ENCODE results near the gene XYLT1. TPM values are rescaled to one million over a fixed set of nuclear protein-coding genes. Genes with fewer than 3 reads are reported as not detected.

The XYLT1 gene
- total RNA-seq, 3 donors from 2014 or later = 1.9 to 3.1 (median 2.3) TPM

DNA sequence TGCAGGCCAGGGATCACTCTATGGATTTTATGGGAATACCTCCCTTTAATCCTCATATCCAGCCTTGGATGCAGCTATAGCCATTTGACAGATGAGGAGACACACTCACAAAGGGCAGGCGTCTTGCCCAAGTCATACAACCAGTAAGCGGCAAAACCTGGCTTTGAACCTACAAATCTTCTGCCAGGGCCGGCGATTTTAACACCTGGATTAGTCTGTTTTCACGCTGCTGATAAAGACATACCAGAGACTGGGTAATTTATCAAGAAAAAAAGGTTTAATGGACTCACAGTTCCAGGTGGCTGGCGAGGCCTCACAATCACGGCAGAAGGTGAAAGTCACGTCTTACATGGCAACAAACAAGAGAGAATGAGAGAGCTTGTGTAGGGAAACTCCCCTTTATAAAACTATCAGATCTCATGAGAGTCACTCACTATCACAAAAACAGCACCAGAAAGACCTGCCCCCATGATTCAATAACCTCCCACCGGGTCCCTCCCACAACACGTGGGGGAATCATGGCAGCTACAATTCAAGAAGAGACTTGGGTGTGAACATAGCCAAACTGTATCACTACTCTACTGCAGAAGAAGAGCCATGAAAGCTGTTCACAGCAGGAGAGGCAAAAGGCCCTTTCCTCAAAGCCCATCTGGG lies 67.5 kb downstream of the XYLT1 start:
- Mint-ChIP-seq H3K4me3 (no peak overlapping the region), H3K36me3 (ENCODE audit: insufficient read depth) (peaks cover 5% of the 10 kb centered on the region), H3K9me3 (no peaks in the 10 kb centered on the region), H3K27me3 (ENCODE audit: low read depth) (no peaks in the 10 kb centered on the region), H3K4me1 (ENCODE audit: low read depth) (peaks cover 20% of the 10 kb centered on the region)
- ATAC-seq = peak; percentile 50 to 55
- DNase-seq = no peak

- ATAC-seq = no peak
- Mint-ChIP-seq H3K4me3 (no peak overlapping the region), H3K4me1 (ENCODE audit: low read depth) (peaks cover 47% of the 10 kb centered on the region), H3K9me3 (no peaks in the 10 kb centered on the region), H3K36me3 (ENCODE audit: insufficient read depth) (no peaks in the 10 kb centered on the region), H3K27me3 (ENCODE audit: low read depth) (no peaks in the 10 kb centered on the region)
- no peak for DNase-seq
Observed at GRCh38 chr16:17397499-17397891, 73.3 kb downstream of the XYLT1 start.

- Mint-ChIP-seq H3K36me3 (ENCODE audit: insufficient read depth) (peaks cover 2% of the 10 kb centered on the region), H3K4me1 (ENCODE audit: low read depth) (peaks cover 52% of the 10 kb centered on the region), H3K9me3 (no peaks in the 10 kb centered on the region), H3K27me3 (ENCODE audit: low read depth) (no peaks in the 10 kb centered on the region), H3K4me3 (no peak overlapping the region)
- ATAC-seq (no peak), DNase-seq (no peak)
Observed at GRCh38 chr16:17396762-17397498, 73.8 kb downstream of the XYLT1 start.

GRCh38 chr16:17395849-17396480 lies 74.8 kb downstream of the XYLT1 start:
- Mint-ChIP-seq H3K4me1 (ENCODE audit: low read depth) (peaks cover 56% of the 10 kb centered on the region), H3K4me3 (no peak overlapping the region), H3K9me3 (no peaks in the 10 kb centered on the region), H3K36me3 (ENCODE audit: insufficient read depth) (peaks cover 5% of the 10 kb centered on the region), H3K27me3 (ENCODE audit: low read depth) (no peaks in the 10 kb centered on the region)
- ATAC-seq = no peak
- no peak for DNase-seq

DNA sequence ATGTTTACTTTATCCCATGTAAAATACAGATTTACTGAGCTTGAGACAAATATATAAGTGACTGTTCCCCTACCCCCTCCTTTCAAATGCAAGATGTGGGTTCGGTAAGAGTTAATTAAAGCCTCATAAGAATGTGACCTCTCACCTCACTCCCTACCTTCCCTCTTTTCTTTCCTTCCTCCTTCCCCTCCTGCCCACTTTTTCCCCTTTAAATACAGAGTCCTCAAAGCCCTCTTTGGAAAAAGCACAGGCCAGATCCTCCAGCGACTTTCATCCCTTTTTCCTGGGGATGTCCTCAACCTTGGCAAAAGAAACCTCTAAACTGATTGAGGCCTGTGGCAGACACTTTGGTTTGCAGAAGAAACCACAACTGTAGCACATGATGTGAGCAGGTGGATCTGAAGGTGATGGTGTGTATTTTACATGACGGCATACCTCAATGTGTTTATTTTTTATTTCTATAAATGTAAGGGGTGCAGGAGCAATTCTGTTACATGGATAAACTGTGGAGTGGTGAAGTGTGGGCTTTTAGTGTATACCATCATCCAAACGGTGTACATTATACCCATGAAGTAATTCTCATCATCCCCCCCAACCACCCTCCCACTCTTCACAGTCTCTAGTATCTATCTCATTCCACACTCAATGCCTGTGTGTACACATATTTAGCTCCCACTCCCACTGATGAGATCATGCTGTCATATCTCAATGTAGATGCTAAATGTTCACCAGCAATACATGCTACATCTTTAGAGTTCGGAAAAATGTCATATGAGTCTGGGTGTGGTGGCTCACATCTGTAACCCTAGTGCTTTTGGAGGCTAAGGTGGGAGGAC lies 77.7 kb downstream of the XYLT1 start:
- Mint-ChIP-seq H3K4me3 (no peak overlapping the region), H3K36me3 (ENCODE audit: insufficient read depth) (peaks cover 13% of the 10 kb centered on the region), H3K9me3 (no peaks in the 10 kb centered on the region), H3K4me1 (ENCODE audit: low read depth) (peaks cover 52% of the 10 kb centered on the region), H3K27me3 (ENCODE audit: low read depth) (no peaks in the 10 kb centered on the region)
- ATAC-seq (no peak), DNase-seq (no peak)

GRCh38 chr16:17392127-17392856 lies 78.5 kb downstream of the XYLT1 start:
- ATAC-seq = no peak
- no peaks in the 10 kb centered on the region for H3K27me3 Mint-ChIP-seq (ENCODE audit: low read depth)

GRCh38 chr16:17391715-17392114 lies 79.0 kb downstream of the XYLT1 start:
- Mint-ChIP-seq H3K27me3 (ENCODE audit: low read depth) (no peaks in the 10 kb centered on the region), H3K4me3 (no peak overlapping the region), H3K4me1 (ENCODE audit: low read depth) (peaks cover 42% of the 10 kb centered on the region), H3K9me3 (no peaks in the 10 kb centered on the region), H3K36me3 (ENCODE audit: insufficient read depth) (peaks cover 13% of the 10 kb centered on the region)
- ATAC-seq = no peak
- DNase-seq = no peak

More at GRCh38 chr16:17392127-17392856, 78.5 kb downstream of the XYLT1 start:
- no peak overlapping the region for H3K4me3 Mint-ChIP-seq
- H3K36me3 Mint-ChIP-seq (ENCODE audit: insufficient read depth) = peaks cover 13% of the 10 kb centered on the region
- H3K4me1 Mint-ChIP-seq (ENCODE audit: low read depth) = peaks cover 46% of the 10 kb centered on the region
- DNase-seq = no peak
- H3K9me3 Mint-ChIP-seq = no peaks in the 10 kb centered on the region

DNA sequence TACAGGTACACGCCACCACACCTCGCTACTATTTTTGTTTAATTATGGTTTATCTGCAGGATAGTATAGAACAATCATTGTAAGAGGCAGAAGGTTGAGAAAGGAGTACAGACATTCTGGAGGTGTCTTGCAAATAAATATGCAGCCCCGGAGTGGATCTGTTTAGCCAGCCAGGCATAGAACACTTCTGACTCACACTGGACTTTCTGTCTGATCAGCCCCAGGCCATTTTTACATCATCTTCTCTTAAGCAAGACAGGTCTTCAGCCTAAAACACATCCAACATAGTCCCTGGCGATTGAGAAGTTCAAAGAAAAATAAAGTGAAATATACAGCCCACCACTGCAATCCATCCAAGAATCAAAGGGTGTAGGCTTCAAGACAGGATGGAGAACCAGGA lies 81.4 kb downstream of the XYLT1 start:
- no peak overlapping the region for H3K4me3 Mint-ChIP-seq
- no peak for ATAC-seq

DNA sequence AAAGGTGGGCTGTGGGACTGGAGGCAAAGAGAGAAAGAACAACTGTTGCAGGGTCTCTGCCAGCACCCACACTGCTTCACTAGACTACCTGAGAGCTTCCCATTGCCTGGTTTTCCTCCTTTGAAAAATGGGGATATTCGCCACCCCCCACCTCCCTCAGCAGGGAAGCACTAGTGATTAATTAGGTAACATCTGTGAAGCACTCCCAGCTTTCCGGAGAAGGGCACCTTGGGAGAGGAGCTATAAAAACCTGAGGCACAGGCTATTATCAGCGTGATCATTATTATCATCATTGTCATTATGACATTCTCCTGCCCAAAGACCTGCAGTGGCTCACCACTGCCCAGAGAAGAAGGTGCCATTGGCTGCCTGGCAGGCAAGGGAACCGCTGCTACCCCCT lies 83.5 kb downstream of the XYLT1 start:
- Mint-ChIP-seq H3K36me3 (ENCODE audit: insufficient read depth) (peaks cover 13% of the 10 kb centered on the region), H3K27me3 (ENCODE audit: low read depth) (no peaks in the 10 kb centered on the region), H3K4me3 (no peak overlapping the region), H3K4me1 (ENCODE audit: low read depth) (peaks cover 51% of the 10 kb centered on the region), H3K9me3 (no peaks in the 10 kb centered on the region)
- ATAC-seq (no peak), DNase-seq (no peak)

More for the DNA sequence above, 81.4 kb downstream of the XYLT1 start:
- Mint-ChIP-seq H3K36me3 (ENCODE audit: insufficient read depth) (peaks cover 13% of the 10 kb centered on the region), H3K27me3 (ENCODE audit: low read depth) (no peaks in the 10 kb centered on the region), H3K4me1 (ENCODE audit: low read depth) (peaks cover 44% of the 10 kb centered on the region), H3K9me3 (no peaks in the 10 kb centered on the region)
- no peak for DNase-seq

- Mint-ChIP-seq H3K36me3 (ENCODE audit: insufficient read depth) (peaks cover 9% of the 10 kb centered on the region), H3K4me3 (no peak overlapping the region)
- no peak for ATAC-seq
Observed at GRCh38 chr16:17386229-17386628, 84.5 kb downstream of the XYLT1 start.

GRCh38 chr16:17384471-17384870 lies 86.3 kb downstream of the XYLT1 start:
- ATAC-seq (no peak), DNase-seq (no peak)
- Mint-ChIP-seq H3K36me3 (ENCODE audit: insufficient read depth) (peaks cover 4% of the 10 kb centered on the region), H3K4me1 (ENCODE audit: low read depth) (peaks cover 47% of the 10 kb centered on the region), H3K4me3 (no peak overlapping the region), H3K9me3 (no peaks in the 10 kb centered on the region), H3K27me3 (ENCODE audit: low read depth) (no peaks in the 10 kb centered on the region)

More at GRCh38 chr16:17386229-17386628, 84.5 kb downstream of the XYLT1 start:
- no peak for DNase-seq
- Mint-ChIP-seq H3K4me1 (ENCODE audit: low read depth) (peaks cover 42% of the 10 kb centered on the region), H3K27me3 (ENCODE audit: low read depth) (no peaks in the 10 kb centered on the region), H3K9me3 (no peaks in the 10 kb centered on the region)

DNA sequence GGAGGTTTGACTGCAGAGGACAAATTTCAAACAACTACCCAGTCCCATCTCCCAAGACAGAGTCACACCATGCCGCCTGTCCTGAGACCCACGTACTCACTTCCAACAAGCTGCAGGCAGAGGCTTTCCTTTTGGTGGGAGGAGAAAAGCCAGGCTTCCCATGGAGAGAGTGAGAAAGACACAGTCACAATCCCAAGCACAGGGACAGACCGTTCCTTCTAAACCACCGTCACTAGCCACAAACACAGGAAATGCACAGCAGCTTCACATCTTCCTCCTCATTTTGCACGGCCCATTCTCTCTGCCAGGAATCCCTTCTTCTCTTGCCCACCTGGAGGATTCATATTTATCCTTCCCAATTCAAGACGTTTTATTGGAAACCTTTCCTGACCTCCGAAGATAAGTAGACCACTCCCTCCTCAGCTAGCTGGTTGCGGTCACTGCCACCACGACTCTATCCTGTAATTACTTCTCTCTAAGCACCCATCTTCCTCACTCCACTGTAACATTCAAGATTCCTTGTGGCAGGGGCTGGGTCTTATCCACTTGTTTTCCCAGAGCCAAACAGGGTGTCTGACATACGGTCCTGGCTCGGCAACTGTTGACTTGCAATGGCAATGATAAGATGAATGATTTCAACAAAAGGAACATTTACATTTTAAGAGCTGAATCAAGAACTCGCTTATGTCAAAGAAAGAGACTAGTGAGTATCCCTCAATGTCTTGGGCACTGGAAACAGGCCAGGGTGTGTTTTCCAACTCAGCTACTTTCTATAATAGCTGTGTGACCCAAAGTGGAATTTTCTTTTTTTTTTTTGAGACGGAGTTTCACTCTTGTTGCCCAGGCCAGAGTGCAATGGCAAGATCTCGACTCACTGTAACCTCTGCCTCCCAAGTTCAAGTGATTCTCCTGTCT lies 87.6 kb downstream of the XYLT1 start:
- no peak for DNase-seq
- Mint-ChIP-seq H3K4me3 (no peak overlapping the region), H3K36me3 (ENCODE audit: insufficient read depth) (peaks cover 1% of the 10 kb centered on the region), H3K27me3 (ENCODE audit: low read depth) (no peaks in the 10 kb centered on the region), H3K9me3 (no peaks in the 10 kb centered on the region), H3K4me1 (ENCODE audit: low read depth) (peaks cover 51% of the 10 kb centered on the region)
- ATAC-seq = no peak

DNA sequence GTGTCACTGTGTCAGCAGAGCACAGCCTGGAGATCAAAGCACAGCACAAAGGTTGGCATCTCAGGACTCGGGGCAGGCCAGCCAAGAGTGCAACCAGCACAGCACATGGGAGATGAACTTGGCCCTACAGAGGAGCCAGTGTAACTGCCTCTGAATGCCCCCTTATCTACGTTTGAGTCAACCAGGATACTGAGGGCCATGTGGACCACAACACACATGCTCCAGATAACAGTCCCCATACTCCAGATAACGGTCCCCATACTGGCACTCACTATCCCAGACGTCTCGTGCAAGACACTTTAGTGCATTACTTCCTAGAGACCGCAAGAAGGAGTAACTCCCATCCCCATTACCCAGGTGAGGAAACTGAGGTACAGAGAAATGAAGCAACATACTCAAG lies 88.2 kb downstream of the XYLT1 start:
- peaks cover 56% of the 10 kb centered on the region for H3K4me1 Mint-ChIP-seq (ENCODE audit: low read depth)
- no peak for DNase-seq
- H3K9me3 Mint-ChIP-seq = no peaks in the 10 kb centered on the region
- ATAC-seq = no peak
- no peaks in the 10 kb centered on the region for H3K36me3 Mint-ChIP-seq (ENCODE audit: insufficient read depth)
- no peak overlapping the region for H3K4me3 Mint-ChIP-seq
- no peaks in the 10 kb centered on the region for H3K27me3 Mint-ChIP-seq (ENCODE audit: low read depth)

Data from activated T-cell treated with anti-CD3 and anti-CD28 coated beads, Interleukin-2, amount 50 U/mL, for 4 hours (primary cell).